HG03066 (cell line): ENCODE measurements around the gene PSAPL1.

Source experiments
- ATAC-seq: cut with Tn5 transposase; IDR thresholded peaks from one replicate; pipeline ENCODE4 v1.9.1; 2021; ENCODE audit warnings: low read depth; ENCODE audit not compliant: unreplicated experiment

PSAPL1 gene

DNA sequence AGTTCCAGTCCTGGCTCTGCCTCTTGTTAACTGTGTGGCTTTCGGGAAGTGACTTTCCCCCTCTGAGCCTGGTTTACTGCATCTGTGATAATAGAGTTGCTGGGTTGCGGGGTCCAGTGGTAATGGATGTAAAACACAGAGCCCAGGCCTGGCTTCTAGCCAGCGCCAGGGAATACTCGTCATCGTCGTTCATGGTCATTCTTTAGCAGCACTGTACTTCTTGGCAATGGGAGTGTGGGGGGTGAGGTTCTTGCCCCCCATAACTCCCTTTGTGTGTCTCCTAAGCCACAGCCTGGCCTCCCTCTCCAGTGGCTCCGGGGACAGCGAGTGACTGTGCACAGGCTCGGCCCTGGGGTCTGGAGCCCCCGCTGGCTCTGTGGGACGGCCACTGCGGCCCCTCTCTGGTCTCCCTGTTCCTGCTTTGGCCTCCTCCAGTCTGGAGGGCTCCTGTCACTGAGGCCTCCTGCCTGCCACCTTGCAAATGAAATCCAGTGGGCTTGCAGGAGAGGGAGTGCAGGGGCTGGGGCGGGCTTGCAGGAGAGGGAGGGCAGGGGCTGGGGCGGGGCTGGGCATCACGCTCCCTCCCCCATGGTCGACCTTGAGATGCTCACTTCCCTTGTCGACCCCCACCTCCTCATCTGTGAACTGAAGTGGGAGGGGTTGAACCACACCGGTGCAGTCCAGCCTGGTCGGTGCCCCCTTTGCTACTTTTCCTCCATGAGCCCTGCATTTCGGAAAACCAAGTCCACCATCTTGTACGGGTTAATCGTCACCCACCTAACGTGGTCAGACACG is 13.2 kb downstream of the PSAPL1 start:
- ATAC-seq, result no peak

DNA sequence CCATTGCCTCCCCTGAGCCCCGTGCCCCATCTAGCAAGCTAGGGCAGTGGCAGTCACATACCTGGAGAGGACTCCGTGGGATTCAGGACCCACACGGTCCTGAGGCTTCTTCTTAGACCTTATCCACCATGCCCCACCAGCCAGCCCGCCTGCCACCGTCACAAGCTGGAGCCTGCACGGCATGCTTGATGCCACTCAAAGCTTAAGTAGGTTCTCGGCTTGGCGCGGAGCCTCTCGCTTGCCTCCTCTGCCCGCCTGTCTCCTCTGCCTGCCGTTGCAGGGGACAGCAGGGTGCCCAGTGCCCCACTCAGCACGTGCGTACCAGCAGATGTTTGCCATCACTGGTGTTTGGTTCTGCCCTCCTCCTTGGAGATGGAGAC is 14.1 kb downstream of the PSAPL1 start:
- no peak for ATAC-seq

DNA sequence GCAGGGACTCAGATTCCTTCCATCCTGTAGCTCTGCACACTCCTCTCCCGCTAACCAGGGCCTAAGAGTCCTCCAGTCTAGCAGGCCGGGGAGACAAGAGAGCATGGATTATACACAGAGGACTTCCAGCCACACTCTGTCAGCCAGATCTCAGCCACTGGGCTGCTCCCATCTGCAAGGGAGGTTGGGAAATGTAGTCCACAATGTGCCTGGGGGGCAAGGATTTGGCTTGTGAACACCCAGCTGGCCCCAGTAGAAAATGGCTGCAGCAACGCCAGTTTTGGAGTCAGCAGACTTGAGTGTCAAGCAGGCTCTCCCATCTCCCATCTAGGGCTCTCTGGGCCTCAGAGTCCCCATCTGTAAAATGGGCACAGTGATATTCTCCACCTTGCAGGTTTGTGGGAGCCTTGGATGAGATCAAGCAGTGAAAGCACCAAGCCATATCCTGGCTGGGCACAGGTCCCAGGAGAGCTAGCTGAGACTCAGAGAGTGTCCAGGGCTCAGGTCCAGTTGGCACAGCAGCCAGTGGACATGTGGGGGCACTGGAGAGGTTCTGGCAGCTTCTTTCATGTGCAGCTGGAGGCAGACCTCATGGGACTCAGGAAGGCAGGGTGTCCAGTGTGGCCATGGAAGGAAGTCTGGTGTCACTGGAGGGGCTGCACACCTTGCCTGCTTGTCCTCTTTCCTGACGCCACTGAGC is 14.6 kb downstream of the PSAPL1 start:
- ATAC-seq, result no peak

- no peak for ATAC-seq
These were observed 16.4 kb downstream of the PSAPL1 start for GRCh38 chr4:7418131-7418943.

DNA sequence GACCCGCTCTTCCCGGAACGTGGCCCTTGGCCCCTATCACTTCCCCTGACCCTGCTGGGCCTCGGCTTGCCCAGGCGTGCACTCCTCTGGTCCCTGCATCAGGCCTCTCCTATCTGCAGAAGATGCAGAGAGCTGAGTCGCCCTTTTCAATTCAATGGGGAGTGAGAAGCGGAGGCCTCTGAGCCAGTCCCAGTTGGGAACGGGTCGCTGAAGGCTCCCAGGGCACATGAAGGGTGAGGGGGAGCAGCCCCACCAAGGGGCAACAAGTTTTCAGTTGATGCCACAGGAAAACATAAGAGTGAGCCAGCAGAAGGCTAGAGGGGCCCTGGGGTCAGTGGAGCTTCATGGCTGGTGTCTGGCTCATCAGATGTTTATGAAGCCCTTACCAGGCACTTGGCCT is 17.1 kb downstream of the PSAPL1 start:
- no peak for ATAC-seq

- ATAC-seq, result no peak
These were observed 17.8 kb downstream of the PSAPL1 start for GRCh38 chr4:7416745-7417432.

DNA sequence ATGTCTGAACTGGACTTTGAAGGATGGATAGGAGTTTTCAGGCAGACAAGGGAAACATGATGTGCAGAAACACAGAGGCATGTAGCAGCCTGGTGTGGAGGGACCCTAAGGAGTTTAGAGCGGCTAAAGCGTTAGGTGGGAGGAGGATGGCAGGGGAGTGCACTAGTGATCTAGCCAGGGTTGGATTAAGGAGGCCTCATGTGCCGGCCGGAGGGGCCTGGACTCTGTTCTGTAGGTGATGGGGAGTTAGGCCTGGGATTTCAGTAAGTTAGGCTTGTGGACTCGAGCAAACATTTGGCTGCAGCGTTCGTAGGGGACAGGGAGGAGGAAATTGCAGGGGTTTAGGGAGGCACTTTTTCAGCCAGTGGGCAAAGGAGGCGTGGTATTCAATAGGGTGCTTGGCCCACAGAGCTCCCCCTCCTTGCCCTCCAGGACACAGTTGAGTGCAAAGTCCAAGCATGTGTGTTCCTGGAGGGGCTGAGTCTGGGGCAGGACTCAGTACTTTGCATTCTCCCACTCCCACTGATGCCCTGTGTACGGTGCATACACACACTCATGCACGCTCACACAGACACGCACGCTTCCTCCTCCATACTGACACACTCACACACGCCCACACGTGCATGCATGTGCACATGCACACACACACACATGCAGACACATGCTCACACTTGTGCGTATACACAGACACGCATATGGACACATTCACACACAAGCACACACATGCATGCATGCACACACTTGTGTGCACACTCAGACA is 18.6 kb downstream of the PSAPL1 start:
- ATAC-seq, result no peak

DNA sequence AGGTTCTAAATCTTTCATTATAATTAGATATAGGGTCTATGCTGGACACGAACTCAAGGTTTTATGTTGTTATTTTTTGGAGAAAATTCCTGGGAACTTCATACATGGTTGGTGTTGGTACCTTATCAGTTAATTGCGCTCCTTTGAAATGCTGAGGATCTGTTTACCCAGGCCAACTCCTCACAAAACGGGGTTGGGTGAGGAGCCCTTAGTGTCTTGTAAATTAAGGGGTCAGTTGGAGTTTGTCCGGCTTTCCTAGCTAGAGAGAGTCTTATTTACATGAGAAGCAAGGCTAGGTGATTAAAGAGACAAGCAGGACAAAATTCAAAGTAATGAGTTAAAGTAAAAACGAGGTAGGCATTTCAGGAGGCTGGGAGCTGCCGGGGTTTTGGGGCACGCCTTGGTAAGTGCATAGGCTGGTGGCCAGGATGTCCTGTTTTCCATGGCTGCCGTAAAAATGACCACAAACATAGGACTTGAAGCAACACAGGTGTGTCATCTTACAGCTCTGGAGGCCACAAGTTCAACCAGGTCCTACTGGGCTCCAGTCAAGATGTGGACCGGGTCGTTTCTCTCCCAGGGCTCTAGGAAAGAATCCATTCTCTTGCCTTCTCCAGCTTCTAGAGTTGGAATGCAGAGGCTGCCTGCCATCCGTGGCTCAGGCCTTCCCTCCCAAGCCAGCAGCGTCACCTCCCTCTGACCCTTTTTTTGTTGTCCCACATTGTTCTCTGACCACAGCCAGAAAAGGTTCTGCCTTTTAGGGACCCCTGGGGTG is 19.8 kb downstream of the PSAPL1 start:
- ATAC-seq, result no peak

DNA sequence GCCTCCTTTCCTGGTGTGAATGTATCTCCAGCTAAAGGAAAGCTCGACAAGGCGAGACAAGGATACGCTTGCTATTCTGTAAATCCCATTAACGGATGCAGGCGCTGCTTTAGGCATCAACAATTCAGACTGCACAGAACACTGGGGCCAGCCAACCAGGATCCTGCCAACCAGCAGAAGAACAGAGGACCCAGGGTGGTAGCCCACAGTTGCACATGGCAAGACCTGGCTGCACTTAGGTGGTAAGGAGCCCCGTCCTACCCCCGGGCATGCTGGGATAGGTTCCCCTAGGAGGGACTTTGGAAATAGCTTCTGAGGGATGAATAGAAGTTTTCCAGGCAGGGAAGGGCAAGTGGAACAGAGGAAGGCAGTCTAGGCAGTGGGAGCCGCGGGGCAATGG is 20.7 kb downstream of the PSAPL1 start:
- no peak for ATAC-seq

DNA sequence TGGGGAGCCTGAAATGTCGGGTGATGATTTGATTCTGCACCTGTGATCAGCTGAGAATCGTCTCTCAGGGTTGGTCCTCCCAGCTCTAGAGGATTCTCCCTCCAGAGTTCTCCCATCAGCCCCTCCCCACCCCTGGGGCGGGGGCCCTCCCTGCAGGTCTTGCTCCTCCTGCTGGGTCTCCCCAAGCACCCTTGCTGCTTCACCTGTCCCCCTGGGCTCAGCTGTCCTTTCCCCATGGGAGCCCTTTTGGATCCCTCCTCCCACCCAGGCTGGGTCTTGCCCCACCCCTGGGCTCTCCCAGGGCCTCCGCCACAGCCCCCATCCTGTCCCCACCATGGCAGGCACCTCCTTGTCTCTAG is 22.2 kb downstream of the PSAPL1 start:
- ATAC-seq, result no peak

- ATAC-seq, result no peak
These were observed 22.7 kb downstream of the PSAPL1 start for GRCh38 chr4:7411896-7412553.

- no peak for ATAC-seq
These were observed 23.2 kb downstream of the PSAPL1 start for GRCh38 chr4:7411491-7411890.

DNA sequence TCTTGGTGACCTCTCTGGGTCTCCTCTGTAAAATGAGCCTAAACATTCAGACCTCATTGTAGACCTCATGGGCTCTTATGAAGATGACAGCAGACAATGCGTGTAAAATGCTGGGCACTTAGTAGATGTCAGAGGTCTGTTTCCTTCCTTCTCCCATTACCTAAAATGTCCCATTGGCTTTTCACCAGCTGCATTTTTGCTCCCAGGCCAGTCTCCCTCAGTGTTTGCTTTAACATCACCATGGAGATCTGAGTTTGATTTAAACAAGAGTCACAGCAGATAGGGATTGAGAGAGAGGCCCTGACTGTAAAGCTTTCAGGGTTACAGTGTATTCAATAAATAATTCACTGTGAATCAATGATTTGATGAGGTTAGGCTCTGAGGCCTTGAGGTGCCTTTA is 24.3 kb downstream of the PSAPL1 start:
- no peak for ATAC-seq

DNA sequence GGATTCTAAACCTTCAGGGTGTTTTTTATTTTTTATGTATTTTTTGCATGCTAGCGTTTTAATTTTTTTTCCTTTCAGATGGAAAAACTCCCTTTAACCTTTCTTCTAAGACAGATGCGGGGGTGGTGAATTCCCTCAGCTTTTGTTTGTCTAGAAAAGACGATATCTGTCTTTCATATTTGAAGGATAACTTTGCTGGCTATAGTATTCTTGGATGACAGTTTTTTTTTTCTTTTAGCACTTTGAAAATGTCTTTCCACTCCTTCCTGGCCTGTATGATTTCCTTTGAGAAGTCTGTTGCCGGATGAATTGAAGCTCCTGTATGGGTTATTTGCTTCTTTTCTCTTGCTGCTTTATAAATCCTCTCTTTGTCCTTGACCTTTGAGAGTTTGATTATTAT is 26.6 kb downstream of the PSAPL1 start:
- no peak for ATAC-seq

- no peak for ATAC-seq
These were observed 31.7 kb downstream of the PSAPL1 start for GRCh38 chr4:7403001-7403400.

DNA sequence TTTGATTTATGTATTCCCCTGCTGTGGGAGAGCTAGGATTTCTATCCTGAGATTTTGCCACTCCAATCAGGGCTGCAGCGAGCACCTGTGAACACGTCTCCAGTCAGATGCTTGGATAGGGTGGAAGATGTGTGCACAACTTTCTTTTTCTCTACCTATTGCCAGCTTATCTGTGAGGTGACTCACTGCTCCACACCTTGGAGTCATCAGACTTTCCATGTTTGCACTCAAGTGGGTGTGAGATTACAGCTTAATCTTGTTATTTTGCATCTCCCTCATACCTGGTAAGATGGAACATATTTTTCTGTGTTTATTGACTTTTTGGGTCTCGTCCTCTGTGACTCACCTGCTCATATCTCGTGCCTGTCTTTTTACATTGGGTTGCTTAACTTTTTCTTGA is 32.2 kb downstream of the PSAPL1 start:
- ATAC-seq, result no peak

DNA sequence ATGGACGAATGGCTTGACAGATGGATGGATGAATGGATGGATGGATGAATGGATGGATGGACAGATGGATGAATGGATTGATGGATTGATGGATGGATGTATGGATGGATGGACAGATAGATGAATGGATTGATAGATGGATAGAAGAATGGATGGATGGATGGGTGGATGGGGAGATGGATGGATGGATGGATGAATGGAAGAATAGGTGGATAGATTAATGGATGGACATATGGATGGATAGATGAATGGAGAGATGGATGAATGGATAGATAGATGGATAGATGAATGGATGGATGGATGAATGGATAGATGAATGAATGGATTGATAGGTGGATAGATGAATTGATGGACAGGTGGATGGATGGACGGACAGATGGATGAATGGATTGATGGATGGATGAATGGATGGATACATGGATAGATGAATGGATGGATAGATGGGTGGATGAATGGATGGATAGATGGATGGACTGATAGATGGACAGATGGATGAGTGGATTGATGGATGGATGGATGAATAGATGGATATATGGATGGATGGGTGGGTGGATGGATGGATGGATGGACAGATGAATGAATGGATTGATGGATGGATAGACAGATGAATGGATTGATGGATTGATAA is 33.9 kb downstream of the PSAPL1 start:
- no peak for ATAC-seq

- ATAC-seq, result no peak
These were observed 35.1 kb downstream of the PSAPL1 start for GRCh38 chr4:7399440-7400234.
